Measurements from ENCODE around the gene DPY30.
A peak's percentile ranks its signal among the peaks of the same experiment; 100 is the strongest.

DPY30 gene

GRCh38 chr2:32039447-32040219 lies at the start of gene DPY30:
Gene DPY30 (minus strand): TSS chr2:32039805. CDS start chr2:32039456, 349 bp downstream.
- peak within 1 kb of the TSS; percentile 81 for H3K27ac ChIP-seq
- TF ChIP-seq ZFX (IDR thresholded peaks at IDR 0.05; ENCODE audit: borderline replicate concordance) (no peak), CTCF (IDR thresholded peaks at IDR 0.05) (peak; percentile 0; the same call in 1 of the 2 replicates)

GRCh38 chr2:32074134-32074506 lies 34.5 kb upstream of the DPY30 start:
- TF ChIP-seq ZFX (IDR thresholded peaks at IDR 0.05; ENCODE audit: borderline replicate concordance) (no peak), CTCF (IDR thresholded peaks at IDR 0.05) (no peak)
- H3K27ac ChIP-seq: no peak overlapping the region

- H3K27ac ChIP-seq: no peak overlapping the region
- TF ChIP-seq ZFX (IDR thresholded peaks at IDR 0.05; ENCODE audit: borderline replicate concordance) (no peak), CTCF (IDR thresholded peaks at IDR 0.05) (no peak)
Observed at GRCh38 chr2:32067549-32067948, 27.9 kb upstream of the DPY30 start.

GRCh38 chr2:32064713-32065112 lies 25.1 kb upstream of the DPY30 start:
- H3K27ac ChIP-seq: peak overlapping the region; percentile 89; the same call in 1 of the 2 replicates

GRCh38 chr2:32064021-32064601 lies 24.5 kb upstream of the DPY30 start:
- no peak for TF ChIP-seq CTCF (IDR thresholded peaks at IDR 0.05)
- no peak for TF ChIP-seq ZFX (IDR thresholded peaks at IDR 0.05; ENCODE audit: borderline replicate concordance)
- peak overlapping the region; percentile 89 for H3K27ac ChIP-seq

More at GRCh38 chr2:32064713-32065112, 25.1 kb upstream of the DPY30 start:
- TF ChIP-seq ZFX (IDR thresholded peaks at IDR 0.05; ENCODE audit: borderline replicate concordance) (no peak), CTCF (IDR thresholded peaks at IDR 0.05) (no peak)

GRCh38 chr2:32063310-32064020 lies 23.9 kb upstream of the DPY30 start, which contains the start of gene SPAST:
Gene SPAST (plus strand): TSS chr2:32063556. CDS start chr2:32063832, 276 bp downstream.
- TF ChIP-seq CTCF (IDR thresholded peaks at IDR 0.05) (peak; percentile 57), ZFX (IDR thresholded peaks at IDR 0.05; ENCODE audit: borderline replicate concordance) (no peak)

More at GRCh38 chr2:32063310-32064020, 23.9 kb upstream of the DPY30 start, which contains the start of gene SPAST:
- H3K27ac ChIP-seq: peak within 1 kb of the TSS; percentile 89

Data from 22Rv1 (cell line).